NB4 (cell line): Measurements from ENCODE around the gene NFIA.

Experiments
- MAX ChIP-seq: IDR thresholded peaks from 2 replicates; pipeline ENCODE4 v1.6.1; 2011; ENCODE audit warnings: low read depth, low read length
- MYC ChIP-seq: IDR thresholded peaks from 2 replicates; pipeline ENCODE4 v1.6.1; 2011; ENCODE audit warnings: low read depth, low read length
- POLR2A ChIP-seq: IDR thresholded peaks from 2 replicates; pipeline ENCODE4 v1.6.1; 2011; ENCODE audit warnings: mild to moderate bottlenecking; ENCODE audit not compliant: insufficient read length; ENCODE audit errors: extremely low read depth
- TF ChIP-seq, protein P1 (sequence below): IDR thresholded peaks from one replicate; pipeline ENCODE4 v1.5.1; 2012; ENCODE audit warnings: low read depth, low read length

DNA sequence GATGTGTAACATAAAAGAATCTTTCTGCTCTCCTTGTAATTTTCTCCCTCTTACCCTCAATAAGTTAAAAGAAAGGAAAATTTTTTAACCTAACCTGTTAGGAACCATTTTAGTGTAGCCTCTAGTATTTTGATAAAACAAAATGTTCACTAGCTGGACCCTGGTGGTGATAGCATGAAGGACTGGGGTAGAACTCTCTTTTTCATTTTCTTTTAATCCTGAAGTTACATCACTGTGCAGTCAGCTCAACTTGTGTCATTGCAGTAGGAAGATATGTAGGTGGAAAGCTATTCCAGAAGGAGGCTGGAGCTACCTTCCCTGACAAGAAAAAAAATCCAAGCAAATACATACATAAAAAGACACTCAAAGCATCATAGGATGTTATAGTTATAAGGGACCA is 39.3 kb downstream of the NFIA start:
- TF ChIP-seq, protein P1, sequence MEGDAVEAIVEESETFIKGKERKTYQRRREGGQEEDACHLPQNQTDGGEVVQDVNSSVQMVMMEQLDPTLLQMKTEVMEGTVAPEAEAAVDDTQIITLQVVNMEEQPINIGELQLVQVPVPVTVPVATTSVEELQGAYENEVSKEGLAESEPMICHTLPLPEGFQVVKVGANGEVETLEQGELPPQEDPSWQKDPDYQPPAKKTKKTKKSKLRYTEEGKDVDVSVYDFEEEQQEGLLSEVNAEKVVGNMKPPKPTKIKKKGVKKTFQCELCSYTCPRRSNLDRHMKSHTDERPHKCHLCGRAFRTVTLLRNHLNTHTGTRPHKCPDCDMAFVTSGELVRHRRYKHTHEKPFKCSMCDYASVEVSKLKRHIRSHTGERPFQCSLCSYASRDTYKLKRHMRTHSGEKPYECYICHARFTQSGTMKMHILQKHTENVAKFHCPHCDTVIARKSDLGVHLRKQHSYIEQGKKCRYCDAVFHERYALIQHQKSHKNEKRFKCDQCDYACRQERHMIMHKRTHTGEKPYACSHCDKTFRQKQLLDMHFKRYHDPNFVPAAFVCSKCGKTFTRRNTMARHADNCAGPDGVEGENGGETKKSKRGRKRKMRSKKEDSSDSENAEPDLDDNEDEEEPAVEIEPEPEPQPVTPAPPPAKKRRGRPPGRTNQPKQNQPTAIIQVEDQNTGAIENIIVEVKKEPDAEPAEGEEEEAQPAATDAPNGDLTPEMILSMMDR = no peak
- TF ChIP-seq MAX (no peak), POLR2A (no peak), MYC (no peak)
